Testis (tissue), 3 donors: ENCODE measurements around the gene AARS2. TPM values are rescaled to one million over a fixed set of nuclear protein-coding genes. Genes with fewer than 3 reads are reported as not detected.

Experiments used
- DNase-seq: peaks from one replicate; pipeline ENCODE4 v3.0.0-alpha.2; 2019
- H3K27ac ChIP-seq, 2 donors: fragments of 200-600 bp; sonication (generic); one replicate each; pipeline ENCODE4 v1.5.1; 2019
- H3K27me3 ChIP-seq: fragments of 200-600 bp; sonication (generic); one replicate; pipeline ENCODE4 v1.5.1; 2019
- H3K36me3 ChIP-seq: fragments of 200-600 bp; sonication (generic); one replicate; pipeline ENCODE4 v1.5.1; 2017; ENCODE audit warnings: low read depth; ENCODE audit errors: missing control alignments
- H3K4me1 ChIP-seq: fragments of 200-600 bp; sonication (generic); one replicate; pipeline ENCODE4 v1.5.1; 2019
- H3K4me3 ChIP-seq, 2 donors: fragments of 200-600 bp; sonication (generic); one replicate each; pipeline ENCODE4 v1.5.1; 2017 to 2019
- H3K9me3 ChIP-seq: fragments of 200-600 bp; sonication (generic); one replicate; pipeline ENCODE4 v1.5.1; 2017
- CTCF ChIP-seq, 3 experiments: fragments of 450-650 bp in 2 of 3; fragments of 200-600 bp in 1 of 3; sonication (generic) in 1 of 3; IDR thresholded peaks; one replicate each; pipeline ENCODE4 v1.5.1; 2016 to 2019; ENCODE audit warnings: antibody characterized with exemption in 3 of 3, mild to moderate bottlenecking in 2 of 3, moderate library complexity in 1 of 3
- POLR2A ChIP-seq: fragments of 450-650 bp; IDR thresholded peaks from one replicate; pipeline ENCODE4 v1.6.1; 2017; ENCODE audit warnings: antibody characterized with exemption, mild to moderate bottlenecking, moderate library complexity
- WGBS, 2 donors: methylation state at CpG; one replicate each; pipeline ENCODE4 v1.1.5; 2018; 5-methylcytosine and 5-hydroxymethylcytosine counted together
- intact Hi-C: fragments of 100-400 bp; cut with DNase I; formaldehyde crosslinking; loops from one replicate; pipeline ENCODE4 v1.15.1; 2023; ENCODE audit warnings: low total_unique reads
- polyA plus RNA-seq: library from polyadenylated mRNA; stranded (reverse); fragments of 350-450 nt; fragmentation: Illumina TruSeq; extraction: RNeasy Lipid Tissue Mini Kit (QIAGEN cat#74804); gene quantifications from one replicate; pipeline ENCODE4 v1.2.3, GENCODE V29; 2014; ENCODE audit warnings: low read depth, low replicate concordance; ENCODE audit not compliant: insufficient read depth
- total RNA-seq, 2 donors: library from RNA; depleted of rRNA; stranded (reverse); fragments of >200 nt; gene quantifications; one replicate each; pipeline ENCODE4 v1.2.3, GENCODE V29; 2016

Gene AARS2
- total and polyA plus RNA-seq, 3 donors from 2014 or later = 6.2 to 14.6 (median 13.4) TPM

- 68 to 71% methylated on average over 10 of the region's 10 CpGs for WGBS, 2 donors
- Histone ChIP-seq H3K27me3 (no peaks in the 10 kb centered on the region), H3K27ac (no peak overlapping the region), H3K36me3 (no peaks in the 10 kb centered on the region), H3K9me3 (no peaks in the 10 kb centered on the region), H3K4me3 (no peak overlapping the region), H3K4me1 (peaks cover 23% of the 10 kb centered on the region)
- no peak for DNase-seq
- intact Hi-C loops = loop anchor here (10.0 kb wide), 1 partner anchor 188 kb away; no protein-coding TSS in a partner anchor
- TF ChIP-seq CTCF (IDR thresholded peaks at IDR 0.05) (no peak), POLR2A (no peak)
Observed at GRCh38 chr6:44267252-44267651, 45.9 kb downstream of the AARS2 start.

GRCh38 chr6:44266347-44266746 is 46.8 kb downstream of the AARS2 start:
- Histone ChIP-seq H3K36me3 (no peaks in the 10 kb centered on the region), H3K4me3 (no peak overlapping the region), H3K27ac (no peak overlapping the region), H3K9me3 (no peaks in the 10 kb centered on the region), H3K4me1 (peaks cover 23% of the 10 kb centered on the region), H3K27me3 (no peaks in the 10 kb centered on the region)
- DNase-seq = no peak
- WGBS, 2 donors = 66 to 75% methylated on average over 3 of the region's 3 CpGs
- intact Hi-C loops = loop anchor here (10.0 kb wide), 1 partner anchor 188 kb away; no protein-coding TSS in a partner anchor
- TF ChIP-seq POLR2A (no peak), CTCF (IDR thresholded peaks at IDR 0.05) (no peak)

- Histone ChIP-seq H3K27me3 (no peaks in the 10 kb centered on the region), H3K4me3 (peak overlapping the region; percentile 85 to 87), H3K36me3 (no peaks in the 10 kb centered on the region), H3K4me1 (peaks cover 23% of the 10 kb centered on the region), H3K9me3 (no peaks in the 10 kb centered on the region), H3K27ac (peak overlapping the region in 1 of 2 donors; percentile 77)
- intact Hi-C loops = loop anchor here (10.0 kb wide), 1 partner anchor 189 kb away; no protein-coding TSS in a partner anchor
- TF ChIP-seq POLR2A (no peak), CTCF (IDR thresholded peaks at IDR 0.05) (no peak)
- no peak for DNase-seq
- WGBS, 2 donors = 47 to 58% methylated on average over 17 of the region's 17 CpGs
Observed at GRCh38 chr6:44265722-44266233, 47.4 kb downstream of the AARS2 start.

- WGBS, 2 donors = 0 to 1% methylated on average over 14 to 50 of the region's 72 CpGs
- intact Hi-C loops = loop anchor here (10.0 kb wide), 1 partner anchor 190 kb away; no protein-coding TSS in a partner anchor
- DNase-seq = peak; percentile 98
- H3K27ac ChIP-seq = peak within 1 kb of the TSS; percentile 77 to 87
- TF ChIP-seq POLR2A (no peak), CTCF (IDR thresholded peaks at IDR 0.05) (peak in 1 of 3 experiments; percentile 25)
- H3K4me3 ChIP-seq = peak within 1 kb of the TSS; percentile 85 to 87
- peaks cover 23% of the 10 kb centered on the region for H3K4me1 ChIP-seq
- H3K9me3 ChIP-seq = no peaks in the 10 kb centered on the region
- no peaks in the 10 kb centered on the region for H3K36me3 ChIP-seq
- H3K27me3 ChIP-seq = no peaks in the 10 kb centered on the region
Observed at GRCh38 chr6:44265007-44265721, 48.0 kb downstream of the AARS2 start, which contains the start of gene NFKBIE. TSS of gene NFKBIE (minus strand) at chr6:44265551. CDS start at chr6:44265346, 205 bp downstream.
